MM.1S (cell line): ENCODE results near the gene EPS8L1.

Experiments
- CTCF ChIP-seq: fragments of 300-600 bp; sonication (generic); IDR thresholded peaks from 2 replicates; pipeline ENCODE4 v1.5.1; 2016; ENCODE audit warnings: antibody characterized with exemption, low read length, mixed read lengths
- EZH2 ChIP-seq: fragments of 300-600 bp; sonication (generic); optimal IDR thresholded peaks from 2 replicates; pipeline ENCODE3; 2017; ENCODE audit warnings: low read depth, mild to moderate bottlenecking, antibody characterized with exemption, low read length, mixed read lengths
- EZH2phosphoT487 ChIP-seq: fragments of 300-600 bp; sonication (generic); IDR thresholded peaks from 2 replicates; pipeline ENCODE4 v1.6.1; 2018; ENCODE audit warnings: antibody characterized with exemption, low read length

- TF ChIP-seq EZH2 (no peak), CTCF (no peak), EZH2phosphoT487 (no peak)
These were observed 42.2 kb downstream of the EPS8L1 start for GRCh38 chr19:55117663-55118391.
